Measurements from ENCODE around the gene TRPM3. TPM values are rescaled to one million over a fixed set of nuclear protein-coding genes. Genes with fewer than 3 reads are reported as not detected.

TRPM3 gene
- total and polyA plus RNA-seq, 2 of the 13 experiments (the other 11 are each of a cell fraction or from before 2014, with no cell fraction given) = not detected

- in situ Hi-C loops (cut with HindIII; ENCODE audit: extremely low pct_ligation_motif_present, low pct_unique_long_range_greater_than_20kb) (no loop called here), intact Hi-C loops (cut with micrococcal nuclease; ENCODE audit: unreplicated experiment) (no loop called here)
- DNase-seq (ENCODE audit: low spot score) = no peak
- Histone ChIP-seq H3K4me3 (replicated peaks in 1 of 3; ENCODE audit: insufficient read depth in 1 of 3, low read depth in 2 of 3, low read length in 3 of 3) (no peak overlapping the region), H3K36me3 (replicated peaks in 1 of 2; ENCODE audit: control insufficient read depth in 1 of 2, insufficient read depth in 2 of 2, low read length in 2 of 2) (no peaks in the 10 kb centered on the region), H3K9me3 (ENCODE audit: low read length) (no peaks in the 10 kb centered on the region), H4K20me1 (ENCODE audit: insufficient read depth, low read length) (no peaks in the 10 kb centered on the region), H3K4me1 (ENCODE audit: insufficient read depth, low read length) (peaks cover 32% of the 10 kb centered on the region), H3K79me2 (ENCODE audit: insufficient read depth, low read length) (no peaks in the 10 kb centered on the region), H3K27me3 (ENCODE audit: control insufficient read depth in 1 of 2, insufficient read depth in 2 of 2, low read length in 2 of 2) (no peaks in the 10 kb centered on the region), H3K27ac (ENCODE audit: extremely low read length, insufficient read depth, low read length) (no peak overlapping the region), H2AFZ (ENCODE audit: low read length) (no peak overlapping the region), H3K9ac (ENCODE audit: insufficient read depth, low read depth, low read length) (no peak overlapping the region), H3K4me2 (ENCODE audit: low read depth, low read length) (no peak overlapping the region)
- no peak for ATAC-seq
- ChIA-PET CTCF (ENCODE audit: low intra/inter-chr PET ratio, low total read pairs) (no interaction called here), POLR2A (no interaction called here)
- WGBS (ENCODE audit: low lambda C conversion rate) = 49% methylated on average over 2 of the region's 2 CpGs
- no peak for FAIRE-seq
- no peak for TF ChIP-seq ZNF362 (CRISPR knock-in tag; IDR thresholded peaks at IDR 0.05; ENCODE audit: borderline replicate concordance)
- TF ChIP-seq FOXA1 (IDR thresholded peaks at IDR 0.05) = no peak
- TF ChIP-seq FOXA1 (CRISPR knock-in tag; IDR thresholded peaks at IDR 0.05) = no peak
- no peak for TF ChIP-seq ZBTB43 (CRISPR knock-in tag; conservative IDR thresholded peaks at IDR 0.05)
- TF ChIP-seq GATA4 (IDR thresholded peaks at IDR 0.05; ENCODE audit: borderline replicate concordance, low read depth) = no peak
- TF ChIP-seq BCL6 (CRISPR knock-in tag; IDR thresholded peaks at IDR 0.05) = no peak
- no peak for TF ChIP-seq PCBP1 (IDR thresholded peaks at IDR 0.05; ENCODE audit: borderline replicate concordance, low read depth, low read length)
- TF ChIP-seq AGO1 (IDR thresholded peaks at IDR 0.05; ENCODE audit: low read depth, low read length, poor library complexity, severe bottlenecking) = no peak
- TF ChIP-seq ZNF24 (IDR thresholded peaks at IDR 0.05) = no peak
- no peak for TF ChIP-seq ZFP90 (CRISPR knock-in tag; IDR thresholded peaks at IDR 0.05; ENCODE audit: borderline replicate concordance)
- no peak for TF ChIP-seq SRF (IDR thresholded peaks at IDR 0.05; ENCODE audit: low read depth, low read length)
- no peak for TF ChIP-seq ZMYM2 (CRISPR knock-in tag; IDR thresholded peaks at IDR 0.05)
- BruUV-seq (replicated peaks) = no TSS peak
These were observed 545.3 kb downstream of the TRPM3 start for GRCh38 chr9:70576116-70576515.

All from HepG2 (cell line).